HEK293T (cell line): ENCODE results near the gene PSTPIP1.

Experiments
- CTCF ChIA-PET: fragments of 350-600 bp; formaldehyde crosslinking; extraction: SDS; loops from one replicate; lab custom pipeline; 2021; ENCODE audit warnings: antibody characterized with exemption, inconsistent platforms; lab: Yijun Ruan, JAX
- POLR2A ChIA-PET: fragments of 350-600 bp; formaldehyde crosslinking; extraction: SDS; loops from one replicate; lab custom pipeline; 2020; ENCODE audit warnings: antibody characterized with exemption, inconsistent platforms; lab: Yijun Ruan, JAX
- DNase-seq: peaks from one replicate; pipeline ENCODE4 v3.0.0; 2012; ENCODE audit warnings: mixed read lengths; ENCODE audit errors: extremely low spot score
- ARNT ChIP-seq: fragments of 450-650 bp; IDR thresholded peaks from 2 replicates; pipeline ENCODE4 v1.6.1; 2017; ENCODE audit warnings: mild to moderate bottlenecking
- BHLHE40 ChIP-seq: fragments of 450-650 bp; IDR thresholded peaks from 2 replicates; pipeline ENCODE4 v1.6.1; 2016; ENCODE audit warnings: mild to moderate bottlenecking, moderate library complexity, borderline replicate concordance
- CTBP1 ChIP-seq: fragments of 450-650 bp; IDR thresholded peaks from 2 replicates; pipeline ENCODE4 v1.6.1; 2016; ENCODE audit warnings: borderline replicate concordance
- ELF4 ChIP-seq: fragments of 450-650 bp; IDR thresholded peaks from 2 replicates; pipeline ENCODE4 v1.6.1; 2017; ENCODE audit warnings: antibody characterized with exemption
- FOXA1 ChIP-seq: fragments of 450-650 bp; IDR thresholded peaks from 2 replicates; pipeline ENCODE4 v1.6.1; 2016; ENCODE audit warnings: mild to moderate bottlenecking
- FOXK2 ChIP-seq: fragments of 450-650 bp; IDR thresholded peaks from 2 replicates; pipeline ENCODE4 v1.6.1; 2016; ENCODE audit warnings: mild to moderate bottlenecking
- FOXM1 ChIP-seq: fragments of 450-650 bp; IDR thresholded peaks from 2 replicates; pipeline ENCODE4 v1.6.1; 2017; ENCODE audit warnings: mild to moderate bottlenecking, borderline replicate concordance
- HDGF ChIP-seq: fragments of 450-650 bp; IDR thresholded peaks from 2 replicates; pipeline ENCODE4 v1.6.1; 2017; ENCODE audit warnings: antibody characterized with exemption, borderline replicate concordance
- L3MBTL2 ChIP-seq: fragments of 450-650 bp; conservative IDR thresholded peaks from 2 replicates; pipeline ENCODE4 v1.6.1; 2016; ENCODE audit warnings: mild to moderate bottlenecking
- LEF1 ChIP-seq: fragments of 450-650 bp; IDR thresholded peaks from 2 replicates; pipeline ENCODE4 v1.6.1; 2017; ENCODE audit warnings: mild to moderate bottlenecking, borderline replicate concordance
- NFRKB ChIP-seq: fragments of 450-650 bp; IDR thresholded peaks from 2 replicates; pipeline ENCODE4 v1.6.1; 2016; ENCODE audit warnings: mild to moderate bottlenecking, moderate library complexity
- SP1 ChIP-seq: fragments of 450-650 bp; IDR thresholded peaks from 2 replicates; pipeline ENCODE4 v1.6.1; 2017
- SUZ12 ChIP-seq: fragments of 450-650 bp; IDR thresholded peaks from 2 replicates; pipeline ENCODE4 v1.6.1; 2016; ENCODE audit warnings: mild to moderate bottlenecking
- TARDBP ChIP-seq: fragments of 450-650 bp; IDR thresholded peaks from 2 replicates; pipeline ENCODE4 v1.6.1; 2016
- ZNF384 ChIP-seq: fragments of 450-650 bp; IDR thresholded peaks from 2 replicates; pipeline ENCODE4 v1.6.1; 2016
- TF ChIP-seq, protein P1 (sequence below): fragments of 450-650 bp; IDR thresholded peaks from 2 replicates; pipeline ENCODE4 v1.6.1; 2016

PSTPIP1 gene

DNA sequence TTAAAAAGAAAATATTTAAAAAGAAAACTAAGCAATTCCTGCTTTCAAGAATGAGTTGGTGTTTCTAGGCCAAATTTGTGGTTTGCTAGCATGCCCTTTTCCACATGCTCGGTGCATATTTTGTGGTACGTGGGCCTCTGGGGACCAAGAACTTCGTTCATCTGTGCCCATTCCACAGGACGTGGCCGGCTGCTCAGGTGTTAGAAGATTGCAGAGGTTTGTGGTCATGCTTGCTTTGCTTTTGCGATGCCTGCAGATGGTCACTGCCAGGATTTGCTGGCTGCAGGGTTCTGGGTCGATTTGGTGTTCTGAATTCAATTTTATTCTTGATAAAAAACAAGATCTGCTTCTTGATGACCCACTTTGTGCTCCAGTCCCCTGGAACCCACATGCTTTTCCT, 7.5 kb downstream of the PSTPIP1 start:
- CTCF ChIA-PET, result no interaction called here
- POLR2A ChIA-PET, result no interaction called here
- DNase-seq, result no peak
- TF ChIP-seq, protein P1, sequence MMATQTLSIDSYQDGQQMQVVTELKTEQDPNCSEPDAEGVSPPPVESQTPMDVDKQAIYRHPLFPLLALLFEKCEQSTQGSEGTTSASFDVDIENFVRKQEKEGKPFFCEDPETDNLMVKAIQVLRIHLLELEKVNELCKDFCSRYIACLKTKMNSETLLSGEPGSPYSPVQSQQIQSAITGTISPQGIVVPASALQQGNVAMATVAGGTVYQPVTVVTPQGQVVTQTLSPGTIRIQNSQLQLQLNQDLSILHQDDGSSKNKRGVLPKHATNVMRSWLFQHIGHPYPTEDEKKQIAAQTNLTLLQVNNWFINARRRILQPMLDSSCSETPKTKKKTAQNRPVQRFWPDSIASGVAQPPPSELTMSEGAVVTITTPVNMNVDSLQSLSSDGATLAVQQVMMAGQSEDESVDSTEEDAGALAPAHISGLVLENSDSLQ, result no peak
- TF ChIP-seq ARNT, result no peak
- no peak for TF ChIP-seq ELF4
- no peak for TF ChIP-seq L3MBTL2
- TF ChIP-seq HDGF, result no peak
- no peak for TF ChIP-seq NFRKB
- TF ChIP-seq BHLHE40, result no peak
- TF ChIP-seq ZNF384, result no peak
- TF ChIP-seq SUZ12, result no peak
- no peak for TF ChIP-seq LEF1
- no peak for TF ChIP-seq CTBP1
- no peak for TF ChIP-seq TARDBP
- TF ChIP-seq SP1, result no peak
- no peak for TF ChIP-seq FOXA1

DNA sequence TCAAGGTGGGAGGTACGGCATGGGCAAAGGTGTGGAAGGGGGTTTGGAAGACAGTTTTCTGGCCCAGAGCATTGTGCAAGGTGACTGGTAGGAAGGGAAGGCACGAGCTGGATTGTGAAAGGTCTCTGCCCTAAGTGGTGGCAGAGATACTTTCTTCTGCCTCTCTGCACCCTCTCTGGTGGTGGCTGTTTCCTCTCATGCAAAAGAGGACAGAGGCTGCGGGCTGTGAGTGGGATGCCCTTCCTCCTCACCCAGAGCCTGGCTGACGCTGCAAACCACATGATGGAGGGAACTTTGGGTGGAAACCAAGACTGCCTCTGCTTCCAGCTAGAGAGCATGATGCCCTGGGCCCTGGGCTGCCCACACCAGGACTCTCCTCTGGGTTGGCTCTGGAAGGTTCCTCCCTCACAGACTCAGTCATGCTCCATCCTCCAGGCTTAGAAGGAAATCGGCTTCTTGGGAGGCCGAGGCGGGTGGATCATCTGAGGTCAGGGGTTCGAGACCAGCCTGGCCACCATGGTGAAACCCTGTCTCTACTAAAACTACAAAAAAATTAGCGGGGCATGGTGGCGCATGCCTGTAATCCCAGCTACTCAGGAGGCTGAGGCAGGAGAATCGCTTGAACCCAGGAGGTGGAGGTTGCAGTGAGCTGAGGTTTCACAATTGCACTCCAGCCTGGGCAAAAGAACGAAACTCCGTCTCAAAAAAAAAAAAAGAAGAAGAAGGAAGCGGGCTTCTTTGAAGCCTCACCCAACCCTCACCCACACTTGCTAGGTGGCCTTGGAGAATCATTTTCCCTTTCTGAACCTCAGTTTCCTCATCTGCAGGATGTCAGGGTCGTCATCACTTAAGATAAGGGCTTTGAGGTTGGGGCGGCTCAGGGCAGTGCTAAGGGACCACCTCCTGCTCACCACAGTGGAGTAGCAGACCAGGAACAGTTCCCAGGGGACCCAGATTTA, 8.3 kb downstream of the PSTPIP1 start:
- POLR2A ChIA-PET, result no interaction called here
- TF ChIP-seq SP1, result no peak
- no peak for TF ChIP-seq FOXK2
- no peak for TF ChIP-seq FOXA1
- TF ChIP-seq, protein P1, result no peak
- no peak for TF ChIP-seq TARDBP
- TF ChIP-seq ELF4, result no peak
- TF ChIP-seq FOXM1, result no peak
- no peak for TF ChIP-seq ZNF384
- no peak for TF ChIP-seq SUZ12
- TF ChIP-seq L3MBTL2, result no peak
- no peak for TF ChIP-seq ARNT
- no peak for TF ChIP-seq NFRKB
- TF ChIP-seq CTBP1, result no peak
- no peak for TF ChIP-seq BHLHE40
- TF ChIP-seq HDGF, result no peak
- no peak for TF ChIP-seq LEF1
- CTCF ChIA-PET, result no interaction called here
- no peak for DNase-seq

DNA sequence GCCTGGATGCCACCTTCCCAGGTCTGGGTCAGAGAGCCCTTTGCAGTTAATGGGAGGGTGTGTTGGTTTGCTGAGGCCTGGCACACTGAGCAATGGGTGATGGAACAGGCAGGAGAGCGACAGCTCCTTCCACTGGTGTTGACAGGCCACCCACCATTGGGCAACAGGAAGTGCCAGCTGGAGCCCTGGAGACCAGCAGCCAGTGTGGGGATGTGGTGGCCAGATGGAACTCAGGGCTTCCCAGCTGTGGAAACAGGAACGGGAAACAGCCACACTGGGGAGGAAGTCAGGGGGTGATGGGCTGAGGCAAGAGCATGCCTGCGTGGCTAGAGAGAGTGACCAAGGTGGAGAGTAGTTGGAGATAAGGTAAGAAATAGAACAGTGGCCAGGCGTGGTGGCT, 9.3 kb downstream of the PSTPIP1 start:
- CTCF ChIA-PET, result no interaction called here
- no peak for DNase-seq

DNA sequence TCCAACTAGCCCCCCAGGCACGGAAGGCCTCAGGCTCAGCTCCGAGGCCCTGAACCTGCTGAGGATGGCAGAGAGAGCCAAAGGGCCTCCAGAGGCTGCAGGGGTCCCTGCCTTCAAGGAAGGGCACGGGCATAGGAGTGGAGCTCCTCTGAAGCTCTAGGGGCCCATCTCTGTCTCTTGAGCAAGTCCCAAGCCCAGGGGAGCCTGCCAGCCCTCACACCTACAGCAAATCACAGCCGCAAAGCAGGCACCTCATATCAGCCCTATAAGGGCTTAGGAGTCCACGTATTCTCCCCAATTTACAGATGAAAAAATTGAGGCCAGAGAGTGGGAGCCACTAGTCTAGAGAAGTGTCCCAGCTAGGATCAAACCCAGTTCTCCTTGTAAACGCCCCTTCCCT, 14.2 kb downstream of the PSTPIP1 start:
- ChIA-PET POLR2A (interaction anchor here (1.6 kb wide), 1 partner anchor 78 kb away, joined by 3 read pairs; the partner anchor contains the start of gene RCN2), CTCF (no interaction called here)
- no peak for DNase-seq
- TF ChIP-seq SUZ12 (no peak), ARNT (no peak), ZNF384 (no peak), HDGF (no peak), SP1 (no peak), CTBP1 (no peak), TARDBP (no peak), BHLHE40 (no peak), LEF1 (no peak), ELF4 (no peak), FOXK2 (no peak), L3MBTL2 (no peak), FOXM1 (no peak), FOXA1 (no peak), NFRKB (no peak)

More for the DNA sequence above, 9.3 kb downstream of the PSTPIP1 start:
- POLR2A ChIA-PET, result no interaction called here
- TF ChIP-seq CTBP1 (no peak), HDGF (no peak), ELF4 (no peak), LEF1 (no peak), ZNF384 (no peak), FOXA1 (no peak), L3MBTL2 (no peak), FOXK2 (no peak), SP1 (no peak), SUZ12 (no peak), BHLHE40 (no peak)
- TF ChIP-seq, protein P1, result no peak

DNA sequence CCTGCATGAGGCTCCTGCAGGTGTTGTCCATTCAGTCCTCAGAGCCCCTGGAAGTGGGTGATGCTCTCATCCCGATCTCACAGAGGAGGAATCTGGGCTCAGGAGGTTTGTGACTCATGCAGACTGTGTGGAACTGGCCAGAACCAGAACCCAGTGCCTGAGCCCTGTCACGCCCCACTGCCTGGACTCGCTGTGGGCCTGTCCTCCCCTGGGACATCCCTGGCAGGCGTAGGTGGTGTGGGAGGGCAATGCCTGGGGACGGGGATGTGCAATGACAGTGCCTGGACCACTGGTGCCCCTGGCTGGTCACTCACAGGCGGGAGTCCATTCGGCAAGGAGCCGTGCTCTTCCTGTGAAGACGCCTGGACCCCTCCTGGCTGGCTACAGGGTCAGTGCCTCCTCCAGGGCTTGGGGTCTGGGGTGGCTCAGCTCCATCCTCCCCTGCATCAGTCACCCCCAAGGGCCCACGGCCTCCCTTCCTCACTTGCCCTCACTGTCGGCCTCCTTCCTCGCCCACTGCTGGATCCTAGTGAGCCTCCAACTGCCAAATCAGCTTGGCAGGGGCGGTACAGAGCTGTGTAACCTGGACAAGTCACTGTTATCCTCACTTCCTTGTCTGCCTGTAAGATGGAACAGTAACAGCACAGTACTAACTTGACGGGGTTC, 14.9 kb downstream of the PSTPIP1 start:
- TF ChIP-seq L3MBTL2, result no peak
- TF ChIP-seq SP1, result no peak
- no peak for TF ChIP-seq FOXK2
- TF ChIP-seq SUZ12, result no peak
- no peak for TF ChIP-seq ELF4
- TF ChIP-seq CTBP1, result no peak
- no peak for TF ChIP-seq BHLHE40
- TF ChIP-seq LEF1, result no peak
- no peak for DNase-seq
- ChIA-PET CTCF (no interaction called here), POLR2A (no interaction called here)
